22Rv1 (cell line): ENCODE data around the gene HIGD1A.

ENCODE experiments used
- CTCF ChIP-seq: fragments of 450-650 bp; IDR thresholded peaks from 2 replicates; pipeline ENCODE4 v1.5.1; 2017; ENCODE audit warnings: mild to moderate bottlenecking
- ZFX ChIP-seq: fragments of 450-650 bp; IDR thresholded peaks from 2 replicates; pipeline ENCODE4 v1.6.1; 2017; ENCODE audit warnings: antibody characterized with exemption, borderline replicate concordance

- TF ChIP-seq CTCF: no peak
- TF ChIP-seq ZFX: no peak
These were observed 40.2 kb downstream of the HIGD1A start for GRCh38 chr3:42764115-42764514.
